Mucosa of descending colon (tissue), 3 donors: ENCODE data around the gene EFHC1. TPM values are rescaled to one million over a fixed set of nuclear protein-coding genes. Genes with fewer than 3 reads are reported as not detected.

Experiments
- ATAC-seq: fragments of 200-7000 bp; cut with Tn5 transposase; one replicate; pipeline ENCODE4 v1.9.1; 2020; ENCODE audit warnings: mild to moderate bottlenecking, moderate library complexity
- DNase-seq, 3 donors: peaks; one replicate each; pipeline ENCODE4 v3.0.0-alpha.2; 2020
- H3K36me3 ChIP-seq: fragments of 200-600 bp; one replicate; pipeline ENCODE4 v1.8.0; 2021; ENCODE audit warnings: low read depth, mild to moderate bottlenecking
- H3K4me1 ChIP-seq: fragments of 200-600 bp; one replicate; pipeline ENCODE4 v1.8.0; 2021; ENCODE audit warnings: low read depth, mild to moderate bottlenecking
- H3K4me3 ChIP-seq: fragments of 200-600 bp; one replicate; pipeline ENCODE4 v1.8.0; 2021; ENCODE audit warnings: mild to moderate bottlenecking
- H3K9me3 ChIP-seq: fragments of 200-600 bp; one replicate; pipeline ENCODE4 v1.8.0; 2021; ENCODE audit warnings: mild to moderate bottlenecking
- CTCF ChIP-seq: fragments of 200-600 bp; IDR thresholded peaks from one replicate; pipeline ENCODE4 v1.8.0; 2022; ENCODE audit warnings: antibody characterized with exemption, mild to moderate bottlenecking
- intact Hi-C, 2 donors: fragments of 100-400 bp; cut with DNase I in 1 of 2; cut with micrococcal nuclease in 1 of 2; formaldehyde crosslinking; loops; one replicate each; pipeline versions ENCODE4 v1.11.0 to v1.11.1; 2022; cut with DNase I, micrococcal nuclease
- total RNA-seq, 3 donors: library from RNA; stranded (reverse); fragmentation: NEBNext Ultra II Directional in 2 of 3; extraction: Animal tissue kit (Norgen Biotek cat#: 25700) in 2 of 3; gene quantifications; one replicate each; pipeline versions ENCODE4 v1.2.1 to v1.2.4, GENCODE V29; 2021 to 2023
- donor health status: DM: no; HTN: no; CAD: no; lungs with moderate emphysema.
- donor health status: DM: no; HTN: no; CAD: no.
- donor health status: DM: no; HTN: yes; CAD: no.

EFHC1 gene
- total RNA-seq, 3 donors from 2014 or later = 10.8 to 22.2 (median 20.5) TPM

GRCh38 chr6:52503323-52503747 is 83.2 kb downstream of the EFHC1 start:
- H3K36me3 ChIP-seq = peaks cover 3% of the 10 kb centered on the region

GRCh38 chr6:52503851-52504781 is 84.0 kb downstream of the EFHC1 start:
- Histone ChIP-seq H3K4me1 (peaks cover 22% of the 10 kb centered on the region), H3K4me3 (no peak overlapping the region), H3K9me3 (no peaks in the 10 kb centered on the region), H3K36me3 (peaks cover 3% of the 10 kb centered on the region)
- intact Hi-C loops = no loop called here
- peak; percentile 9 for TF ChIP-seq CTCF
- DNase-seq = peak; percentile 98
- ATAC-seq = peak; percentile 93

More at GRCh38 chr6:52503323-52503747, 83.2 kb downstream of the EFHC1 start:
- no peak for TF ChIP-seq CTCF
- peak in 1 of 3 donors; percentile 57 for DNase-seq
- Histone ChIP-seq H3K4me3 (no peak overlapping the region), H3K4me1 (peaks cover 22% of the 10 kb centered on the region), H3K9me3 (no peaks in the 10 kb centered on the region)
- no peak for ATAC-seq
- intact Hi-C loops = no loop called here

- H3K9me3 ChIP-seq = no peaks in the 10 kb centered on the region
- DNase-seq = no peak
- peaks cover 22% of the 10 kb centered on the region for H3K4me1 ChIP-seq
- TF ChIP-seq CTCF = no peak
- intact Hi-C loops = no loop called here
- peak; percentile 6 for ATAC-seq
- no peak overlapping the region for H3K4me3 ChIP-seq
- H3K36me3 ChIP-seq = peaks cover 3% of the 10 kb centered on the region
Measured at GRCh38 chr6:52504782-52505136, 84.6 kb downstream of the EFHC1 start.

- intact Hi-C loops = no loop called here
- H3K4me1 ChIP-seq = peaks cover 22% of the 10 kb centered on the region
- H3K36me3 ChIP-seq = peaks cover 3% of the 10 kb centered on the region
- no peak overlapping the region for H3K4me3 ChIP-seq
- ATAC-seq (no peak), DNase-seq (no peak)
- TF ChIP-seq CTCF = no peak
- H3K9me3 ChIP-seq = no peaks in the 10 kb centered on the region
Measured at GRCh38 chr6:52505726-52506409, 85.7 kb downstream of the EFHC1 start.

- Histone ChIP-seq H3K4me1 (peaks cover 22% of the 10 kb centered on the region), H3K4me3 (no peak overlapping the region), H3K36me3 (peaks cover 3% of the 10 kb centered on the region), H3K9me3 (no peaks in the 10 kb centered on the region)
- DNase-seq = no peak
- no peak for TF ChIP-seq CTCF
- intact Hi-C loops = no loop called here
- ATAC-seq = no peak
Measured at GRCh38 chr6:52506476-52506875, 86.3 kb downstream of the EFHC1 start.
